ENCODE measurements around the gene RIN3. TPM values are rescaled to one million over a fixed set of nuclear protein-coding genes. Genes with fewer than 3 reads are reported as not detected.
A peak's percentile ranks its signal among the peaks of the same experiment; 100 is the strongest.
"Not testable (repeated sequence)": the region's sequence is repeated elsewhere in the genome, so short reads cannot be mapped to it uniquely, and the experiment has no call there.

RIN3 gene
- total RNA-seq, 4 donors from 2014 or later = 15.4 to 53.6 (median 39.7) TPM

DNA sequence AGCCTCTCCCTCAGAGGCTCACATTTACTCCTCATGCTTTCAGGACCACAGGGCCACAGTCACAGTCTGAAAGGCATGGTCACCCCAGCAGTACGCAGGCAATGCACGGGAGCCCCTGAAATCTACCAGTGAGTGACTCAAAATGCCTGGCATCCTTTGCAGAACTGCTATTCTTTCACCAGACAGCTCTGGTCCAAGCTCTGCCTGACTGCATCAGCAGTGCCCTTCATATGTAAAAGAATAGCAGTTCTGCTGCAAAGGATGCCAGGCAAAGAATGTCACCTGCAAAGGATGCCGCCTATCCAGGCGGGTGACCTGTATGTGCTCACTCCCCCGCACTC, 196.4 kb downstream of the RIN3 start:
- no peak overlapping the region for H3K27ac ChIP-seq
- peaks cover 0 to 73% (median 0%) of the 10 kb centered on the region in 3 donors for H3K36me3 ChIP-seq
- TF ChIP-seq POLR2A (IDR thresholded peaks at IDR 0.05) = no peak
- TF ChIP-seq, protein P1, sequence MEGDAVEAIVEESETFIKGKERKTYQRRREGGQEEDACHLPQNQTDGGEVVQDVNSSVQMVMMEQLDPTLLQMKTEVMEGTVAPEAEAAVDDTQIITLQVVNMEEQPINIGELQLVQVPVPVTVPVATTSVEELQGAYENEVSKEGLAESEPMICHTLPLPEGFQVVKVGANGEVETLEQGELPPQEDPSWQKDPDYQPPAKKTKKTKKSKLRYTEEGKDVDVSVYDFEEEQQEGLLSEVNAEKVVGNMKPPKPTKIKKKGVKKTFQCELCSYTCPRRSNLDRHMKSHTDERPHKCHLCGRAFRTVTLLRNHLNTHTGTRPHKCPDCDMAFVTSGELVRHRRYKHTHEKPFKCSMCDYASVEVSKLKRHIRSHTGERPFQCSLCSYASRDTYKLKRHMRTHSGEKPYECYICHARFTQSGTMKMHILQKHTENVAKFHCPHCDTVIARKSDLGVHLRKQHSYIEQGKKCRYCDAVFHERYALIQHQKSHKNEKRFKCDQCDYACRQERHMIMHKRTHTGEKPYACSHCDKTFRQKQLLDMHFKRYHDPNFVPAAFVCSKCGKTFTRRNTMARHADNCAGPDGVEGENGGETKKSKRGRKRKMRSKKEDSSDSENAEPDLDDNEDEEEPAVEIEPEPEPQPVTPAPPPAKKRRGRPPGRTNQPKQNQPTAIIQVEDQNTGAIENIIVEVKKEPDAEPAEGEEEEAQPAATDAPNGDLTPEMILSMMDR (IDR thresholded peaks at IDR 0.05) = no peak
- H3K9me3 ChIP-seq = no peaks in the 10 kb centered on the region
- DNase-seq = no peak
- no peaks in the 10 kb centered on the region for H3K27me3 ChIP-seq
- peaks cover 0 to 3% (median 0%) of the 10 kb centered on the region in 4 donors for H3K4me1 ChIP-seq
- no peak overlapping the region for H3K4me3 ChIP-seq

DNA sequence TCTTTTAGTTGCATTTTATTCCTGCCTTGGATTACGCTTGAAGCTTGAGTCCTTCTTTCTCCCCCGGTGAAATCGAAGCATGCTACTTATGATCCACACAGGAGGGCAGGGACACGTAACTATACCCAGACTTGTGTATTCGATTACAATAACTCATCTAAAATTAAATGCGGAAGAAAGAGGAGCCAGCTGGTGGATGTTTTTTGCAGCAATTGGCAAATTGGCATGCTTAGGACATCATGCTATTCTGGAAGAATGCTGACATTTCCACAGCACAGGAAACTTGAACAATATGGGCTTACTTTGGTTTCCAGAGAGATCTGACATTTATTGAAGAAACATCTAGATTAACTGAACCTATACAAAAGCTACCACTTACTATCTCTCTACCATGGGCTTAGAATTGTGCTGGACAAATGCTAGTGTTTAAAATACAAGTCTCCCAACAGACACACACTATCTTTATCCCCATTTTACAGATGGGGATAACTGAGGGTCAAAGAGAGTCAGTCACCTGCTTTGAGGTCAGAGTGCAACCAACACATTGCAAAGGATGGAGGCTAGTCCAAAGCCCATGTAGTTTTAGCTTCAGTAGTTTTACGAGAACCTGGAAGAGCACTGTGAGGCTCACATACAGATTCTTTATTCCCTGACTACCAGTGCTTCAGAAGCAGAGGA, 198.5 kb downstream of the RIN3 start:
- no peak for DNase-seq
- Histone ChIP-seq H3K4me1 (no peaks in the 10 kb centered on the region), H3K9me3 (no peaks in the 10 kb centered on the region), H3K36me3 (peaks cover 0 to 61% (median 0%) of the 10 kb centered on the region in 3 donors), H3K27me3 (no peaks in the 10 kb centered on the region), H3K27ac (no peak overlapping the region), H3K4me3 (no peak overlapping the region)
- no peak for TF ChIP-seq POLR2A (IDR thresholded peaks at IDR 0.05)
- TF ChIP-seq, protein P1 (IDR thresholded peaks at IDR 0.05) = no peak

DNA sequence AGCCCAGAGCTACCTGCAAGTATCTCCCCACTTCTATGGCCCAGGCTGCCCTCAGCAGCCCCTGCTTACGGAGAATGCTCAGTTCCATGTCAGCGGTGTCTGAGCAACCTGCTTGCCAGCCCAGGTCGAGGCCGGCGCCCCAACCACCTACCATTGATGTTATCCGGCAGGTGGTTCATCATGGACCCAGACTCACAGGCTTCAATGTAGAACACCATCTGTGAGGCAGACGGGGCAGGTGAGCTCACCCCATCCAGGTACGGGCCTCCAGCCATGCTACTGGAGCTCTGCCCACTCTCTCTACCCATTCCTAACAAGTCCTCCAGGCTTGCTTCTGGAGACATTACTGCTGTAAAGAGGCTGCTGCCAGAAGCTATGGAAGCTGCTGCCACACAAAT, 199.1 kb downstream of the RIN3 start:
- H3K36me3 ChIP-seq = peaks cover 0 to 58% (median 0%) of the 10 kb centered on the region in 3 donors
- H3K4me3 ChIP-seq = no peak overlapping the region
- DNase-seq = no peak
- no peaks in the 10 kb centered on the region for H3K9me3 ChIP-seq
- no peaks in the 10 kb centered on the region for H3K27me3 ChIP-seq
- H3K4me1 ChIP-seq = no peaks in the 10 kb centered on the region
- TF ChIP-seq POLR2A (IDR thresholded peaks at IDR 0.05) = no peak
- H3K27ac ChIP-seq = no peak overlapping the region

DNA sequence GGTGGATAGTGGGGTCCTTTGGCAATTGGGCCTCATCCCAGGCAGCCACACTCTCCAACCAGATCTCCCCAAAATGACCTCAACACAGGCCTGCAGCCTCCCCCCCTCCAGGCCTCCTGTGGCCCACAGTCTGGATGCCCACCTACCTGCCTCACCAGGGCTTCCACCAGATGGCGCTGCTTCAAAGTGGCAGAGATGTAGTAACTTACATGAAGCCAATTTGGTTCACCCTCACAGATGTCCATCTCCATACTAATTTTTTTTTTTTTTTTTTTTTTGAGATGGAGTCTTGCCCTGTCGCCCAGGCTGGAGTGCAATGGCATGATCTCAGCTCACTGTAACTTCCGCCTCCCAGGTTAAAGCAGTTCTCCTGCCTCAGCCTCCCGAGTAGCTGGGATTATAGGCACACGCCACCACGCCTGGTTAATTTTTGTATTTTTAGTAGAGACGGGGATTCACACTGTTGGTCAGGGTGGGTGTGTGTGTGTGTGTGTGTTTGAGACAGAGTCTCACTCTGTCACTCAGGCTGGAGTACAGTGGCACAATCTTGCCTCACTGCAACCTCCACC, 201.2 kb downstream of the RIN3 start:
- not testable (repeated sequence) for H3K4me1 ChIP-seq, H3K9me3 ChIP-seq, H3K27me3 ChIP-seq, H3K27ac ChIP-seq, H3K4me3 ChIP-seq
- TF ChIP-seq, protein P1 (IDR thresholded peaks at IDR 0.05) = peak; percentile 60 to 86 (median 82)
- peak; percentile 85 to 95 (median 92) for DNase-seq
- peaks cover 0 to 49% (median 0%) of the 10 kb centered on the region in 3 donors for H3K36me3 ChIP-seq

DNA sequence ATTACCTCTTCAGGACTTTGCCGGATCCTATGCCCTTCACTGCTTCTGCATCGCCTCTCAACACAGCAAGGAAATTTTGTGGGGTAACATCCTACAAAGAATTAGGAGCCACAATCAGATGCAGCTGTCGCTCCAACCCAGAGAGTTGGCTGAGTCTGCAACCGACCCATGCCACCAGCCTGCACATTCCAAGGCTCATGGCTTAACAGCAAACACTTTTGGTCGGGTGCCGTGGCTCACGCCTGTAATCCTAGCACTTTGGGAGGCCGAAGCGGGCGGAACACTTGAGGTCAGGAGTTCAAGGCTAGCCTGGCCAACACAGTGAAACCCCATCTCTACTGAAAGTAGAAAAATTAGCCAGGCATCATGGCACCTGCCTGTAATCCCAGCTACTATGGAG, 202.6 kb downstream of the RIN3 start:
- Histone ChIP-seq H3K36me3 (peaks cover 0 to 36% (median 0%) of the 10 kb centered on the region in 3 donors), H3K4me3 (no peak overlapping the region), H3K27me3 (no peaks in the 10 kb centered on the region), H3K4me1 (peaks cover 0 to 7% (median 0%) of the 10 kb centered on the region in 4 donors), H3K27ac (no peak overlapping the region), H3K9me3 (no peaks in the 10 kb centered on the region)
- TF ChIP-seq, protein P1 (IDR thresholded peaks at IDR 0.05) = no peak
- no peak for TF ChIP-seq POLR2A (IDR thresholded peaks at IDR 0.05)
- no peak for DNase-seq

DNA sequence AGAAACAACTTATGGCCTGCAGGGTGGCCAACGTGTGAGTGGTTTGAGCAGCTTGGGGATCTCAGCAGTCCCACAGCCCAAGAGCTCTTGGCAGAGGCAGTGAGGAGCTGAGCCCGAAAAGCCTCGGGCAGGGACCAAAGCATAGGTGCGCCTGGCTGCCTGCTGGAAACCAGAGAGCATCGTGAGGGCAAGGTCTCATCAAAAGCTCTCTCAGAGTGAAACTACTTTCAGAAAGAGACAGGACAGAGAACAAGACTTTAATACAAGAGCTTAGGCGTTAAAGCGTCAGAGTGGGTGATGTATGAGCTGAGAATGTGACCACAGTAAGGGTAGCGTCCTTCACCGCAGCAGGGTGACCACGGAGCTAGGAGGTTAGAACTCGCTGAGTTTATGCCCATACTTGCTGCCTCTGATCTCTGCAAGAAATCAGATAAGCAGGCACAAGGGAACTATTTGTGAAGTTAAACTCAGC, 204.0 kb downstream of the RIN3 start:
- Histone ChIP-seq H3K27ac (no peak overlapping the region), H3K36me3 (peaks cover 0 to 21% (median 0%) of the 10 kb centered on the region in 3 donors), H3K27me3 (no peaks in the 10 kb centered on the region), H3K4me3 (no peak overlapping the region), H3K4me1 (peaks cover 0 to 12% (median 0%) of the 10 kb centered on the region in 4 donors), H3K9me3 (no peaks in the 10 kb centered on the region)
- no peak for TF ChIP-seq POLR2A (IDR thresholded peaks at IDR 0.05)
- TF ChIP-seq, protein P1 (IDR thresholded peaks at IDR 0.05) = no peak
- no peak for DNase-seq

All from Peyer's patch (tissue), 4 donors.